Activated T-cell treated with anti-CD3 and anti-CD28 coated beads, Interleukin-2, amount 50 U/mL, for 48 hours (primary cell): ENCODE measurements around the gene GLS2.
"Not testable (repeated sequence)": the region's sequence is repeated elsewhere in the genome, so short reads cannot be mapped to it uniquely, and the experiment has no call there.

Experiments
- DNase-seq, 2 experiments: peaks; one replicate each; pipeline ENCODE4 v3.0.0-alpha.2; 2020

The GLS2 gene

DNA sequence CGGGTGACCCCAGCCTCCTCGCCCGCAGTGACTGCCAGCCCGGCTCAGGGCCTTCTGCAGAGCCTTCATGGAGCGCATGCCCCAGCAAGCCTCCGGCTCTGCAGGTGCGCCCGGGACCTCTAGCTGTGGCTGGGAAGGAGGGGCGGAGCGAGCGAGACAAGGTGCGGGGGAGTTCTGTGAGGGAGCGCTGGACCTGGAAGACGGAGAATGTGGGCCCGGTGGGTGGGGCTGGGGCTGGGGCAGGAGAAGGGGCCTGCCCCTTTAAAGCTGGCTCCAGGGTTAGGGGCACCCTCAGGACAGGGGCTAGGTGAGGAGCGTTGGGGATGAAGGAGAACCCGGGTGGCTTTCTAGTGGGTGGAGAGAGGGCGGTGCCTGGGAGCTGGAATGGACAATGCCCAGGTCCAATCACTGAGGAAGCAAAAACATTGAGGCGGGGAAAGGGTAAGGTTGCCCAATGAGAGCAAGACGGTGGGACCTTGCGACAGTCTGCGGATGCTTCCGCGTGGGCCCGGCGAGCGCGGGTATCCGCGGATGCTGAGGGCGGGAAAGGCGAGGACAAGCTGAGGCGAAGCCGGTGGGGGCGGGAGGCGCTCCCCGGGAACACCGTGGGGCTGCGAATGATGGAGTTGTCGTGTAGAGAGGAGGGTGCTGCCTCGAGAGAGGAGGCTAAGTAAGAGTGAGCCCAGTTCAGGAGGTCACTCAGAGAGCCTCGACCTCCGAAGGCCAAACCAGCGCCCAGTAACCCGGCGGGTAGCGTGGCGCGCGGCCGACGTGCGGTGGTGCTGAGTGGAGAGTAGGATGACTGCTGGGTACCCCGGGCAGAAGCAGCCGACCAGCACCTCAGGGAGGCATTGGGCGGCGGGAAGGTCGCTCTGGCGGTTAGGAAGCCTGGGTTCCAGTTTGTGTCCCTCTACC, at the start of gene GLS2:
Gene GLS2 (minus strand): TSS at position 121 of the 915 bp plus-strand sequence. CDS start 43 bp downstream, at position 78.
- DNase-seq = peak; percentile 77 to 83

DNA sequence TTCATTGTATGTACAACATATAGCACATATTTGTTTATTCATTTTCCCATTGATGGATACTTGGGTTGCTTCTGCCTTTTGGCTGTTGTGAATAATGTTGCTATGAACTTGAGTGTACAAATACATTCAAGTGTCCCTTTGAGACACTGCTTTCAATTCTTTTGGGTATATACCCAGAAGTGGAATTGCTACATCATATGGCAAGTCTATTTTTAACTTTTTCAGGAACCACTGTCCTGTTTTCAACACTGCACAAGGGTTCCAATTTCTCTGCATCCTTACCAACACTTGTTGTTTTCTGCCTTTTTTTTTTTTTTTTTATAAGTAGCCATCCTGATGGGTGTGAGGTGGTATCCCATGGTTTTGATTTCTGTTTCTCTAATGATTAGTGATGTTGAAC, 49.6 kb upstream of the GLS2 start:
- DNase-seq = no peak

GRCh38 chr12:56530390-56531055, 42.6 kb upstream of the GLS2 start:
- DNase-seq = no peak

- no peak for DNase-seq
Measured at GRCh38 chr12:56529656-56530055, 41.7 kb upstream of the GLS2 start.

DNA sequence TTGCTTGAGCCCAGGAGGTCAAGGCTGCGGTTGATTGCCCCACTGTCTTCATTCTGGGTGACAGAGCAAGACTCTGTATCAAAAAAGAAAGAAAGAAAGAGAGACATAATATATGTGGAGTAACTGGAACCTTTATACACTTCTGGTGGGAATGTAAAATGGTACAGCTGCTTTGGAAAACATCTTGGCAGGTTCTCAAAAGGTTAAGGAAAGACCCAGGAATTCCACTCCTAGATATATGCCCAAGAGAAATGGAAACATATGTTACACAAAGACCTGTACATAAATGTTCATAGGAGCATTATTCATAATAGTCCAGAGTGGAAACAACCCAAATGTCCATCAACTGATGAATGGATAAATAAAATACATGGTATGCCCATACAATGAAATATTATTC, 40.9 kb upstream of the GLS2 start:
- no peak for DNase-seq

GRCh38 chr12:56522411-56523193, 34.6 kb upstream of the GLS2 start:
- no peak for DNase-seq

GRCh38 chr12:56521590-56522371, 33.8 kb upstream of the GLS2 start, which contains the start of gene RBMS2:
Gene RBMS2 (plus strand): TSS chr12:56521820. CDS start chr12:56522024, 204 bp downstream.
- DNase-seq = peak in 1 of 2 experiments; percentile 40

- no peak for DNase-seq
Measured at GRCh38 chr12:56521209-56521589, 33.2 kb upstream of the GLS2 start.

DNA sequence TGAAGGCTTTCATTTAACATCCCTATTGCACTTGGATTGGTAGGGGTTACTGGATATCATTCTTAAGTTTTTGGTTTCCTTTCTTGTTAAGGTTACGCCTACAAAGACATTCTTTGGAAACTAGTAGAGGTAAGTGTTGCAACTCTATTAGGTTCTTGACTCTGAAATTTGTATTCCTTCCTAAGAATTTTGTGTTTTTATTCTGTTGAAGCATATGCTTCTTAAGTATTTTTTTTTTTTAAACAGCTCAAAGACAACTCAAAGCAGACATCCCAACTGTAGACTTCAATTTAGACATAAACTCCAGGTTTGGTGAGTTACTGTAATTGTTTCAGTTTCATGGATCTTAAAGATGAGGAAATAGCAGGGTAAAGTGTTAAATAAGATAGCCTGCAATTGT, 32.5 kb upstream of the GLS2 start:
- no peak for DNase-seq

DNA sequence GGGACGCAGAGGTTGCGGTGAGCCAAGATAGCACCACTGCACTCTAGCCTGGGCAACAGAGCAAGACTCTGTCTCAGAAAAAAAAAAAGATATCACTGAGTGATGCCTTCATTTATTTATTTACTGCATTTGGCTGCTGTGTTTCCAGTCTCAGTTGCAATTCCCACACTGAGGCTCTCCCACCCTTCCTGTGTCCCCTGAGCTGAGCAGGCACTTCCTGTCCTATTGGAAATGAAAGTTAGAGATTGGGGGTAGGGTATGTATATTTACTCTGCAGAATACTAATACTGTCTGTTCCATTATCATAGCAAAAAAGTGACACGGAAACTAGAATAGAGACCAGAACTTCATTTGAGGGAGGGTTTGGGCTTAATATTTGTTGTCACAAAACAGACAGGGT, 32.1 kb upstream of the GLS2 start:
- DNase-seq = no peak

- no peak for DNase-seq
Measured at GRCh38 chr12:56518570-56518969, 30.6 kb upstream of the GLS2 start.

DNA sequence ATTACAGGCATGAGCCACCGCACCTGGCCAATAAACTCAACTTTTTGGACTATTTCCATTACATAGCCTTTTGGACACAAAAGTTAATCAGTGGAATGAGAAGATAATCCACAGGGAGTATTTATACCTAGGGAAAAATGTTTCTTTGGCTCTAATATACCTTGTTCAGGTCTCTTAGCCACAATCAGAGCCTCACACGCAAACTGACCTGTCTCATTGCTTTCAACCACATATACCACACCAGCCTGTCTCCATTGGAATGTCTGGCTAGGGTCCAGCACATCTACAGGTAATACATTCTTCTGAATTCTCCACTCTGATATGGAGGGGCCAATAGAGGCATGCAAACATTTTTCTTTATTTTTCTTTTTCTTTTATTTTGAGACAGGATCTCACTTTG, 29.9 kb upstream of the GLS2 start:
- no peak for DNase-seq

DNA sequence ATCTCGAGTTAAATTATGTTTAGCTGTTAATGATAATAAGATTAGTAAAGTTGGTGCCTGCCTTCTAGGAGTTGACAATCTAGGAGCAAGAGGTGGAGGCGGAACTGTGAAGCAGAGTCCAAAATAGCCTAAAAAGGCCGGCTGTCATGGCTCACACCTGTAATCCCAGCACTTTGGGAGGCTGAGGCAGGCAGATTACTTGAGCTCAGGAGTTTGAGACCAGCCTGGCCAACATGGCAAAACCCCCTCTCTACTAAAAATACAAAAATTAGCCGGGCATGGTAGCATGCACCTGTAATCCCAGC, 26.0 kb upstream of the GLS2 start:
- DNase-seq = not testable (repeated sequence)

DNA sequence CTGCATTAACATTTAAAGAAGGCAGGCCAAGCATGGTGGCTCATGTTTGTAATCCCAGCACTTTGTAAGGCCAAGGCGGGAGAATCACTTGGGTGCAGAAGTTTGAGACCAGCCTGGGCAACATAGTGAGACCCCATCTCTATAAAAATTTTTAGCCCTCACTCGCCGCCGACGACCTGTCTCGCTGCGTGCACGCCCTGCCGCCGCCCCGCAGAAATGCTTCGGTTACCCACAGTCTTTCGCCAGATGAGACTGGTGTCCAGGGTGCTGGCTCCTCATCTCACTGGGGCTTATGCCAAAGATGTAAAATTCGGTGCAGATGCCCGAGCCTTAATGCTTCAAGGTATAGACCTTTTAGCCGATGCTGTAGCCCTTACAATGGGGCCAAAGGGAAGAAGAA, 22.8 kb upstream of the GLS2 start:
- no peak for DNase-seq

- DNase-seq = not testable (repeated sequence)
Measured at GRCh38 chr12:56499879-56500278, 11.9 kb upstream of the GLS2 start.

- not testable (repeated sequence) for DNase-seq
Measured at GRCh38 chr12:56499452-56499851, 11.5 kb upstream of the GLS2 start.

DNA sequence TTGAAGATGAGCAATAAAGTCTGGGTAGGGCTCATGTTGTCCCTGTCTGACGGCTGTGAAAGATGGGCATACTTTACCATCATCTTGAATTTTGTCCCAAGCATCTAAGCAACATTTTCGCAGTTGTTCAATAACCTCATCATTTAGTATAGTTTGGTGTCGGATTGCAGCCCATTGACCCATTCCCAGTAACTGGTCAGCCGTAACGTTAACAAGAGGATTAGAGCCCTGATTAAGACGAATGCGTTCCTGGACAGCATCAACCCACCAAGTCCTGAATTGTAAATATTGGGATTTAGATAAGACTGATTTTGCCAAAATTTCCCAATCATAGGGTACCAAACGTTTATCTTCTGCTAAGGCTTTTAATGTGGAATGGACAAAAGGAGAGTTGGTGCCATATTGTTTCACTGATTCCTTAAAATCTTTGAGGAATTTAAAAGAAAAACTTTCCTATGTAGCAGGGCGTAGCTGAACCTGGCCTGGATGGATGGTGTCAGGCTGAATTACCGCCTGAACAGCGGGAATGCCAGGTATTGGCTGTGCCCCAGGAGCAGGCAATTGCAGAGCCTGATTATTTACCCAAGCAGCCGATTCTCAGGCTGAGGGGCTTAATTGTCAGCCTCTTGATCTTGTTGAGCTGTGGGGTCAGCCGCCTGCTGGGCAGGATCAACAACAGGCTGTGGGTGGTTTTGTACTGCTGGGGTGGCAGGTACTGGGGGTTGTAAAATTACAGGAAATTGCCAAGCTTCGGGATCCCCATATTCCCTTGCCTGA, 10.4 kb upstream of the GLS2 start:
- not testable (repeated sequence) for DNase-seq

GRCh38 chr12:56496704-56497103, 8.7 kb upstream of the GLS2 start:
- peak; percentile 78 to 83 for DNase-seq

DNA sequence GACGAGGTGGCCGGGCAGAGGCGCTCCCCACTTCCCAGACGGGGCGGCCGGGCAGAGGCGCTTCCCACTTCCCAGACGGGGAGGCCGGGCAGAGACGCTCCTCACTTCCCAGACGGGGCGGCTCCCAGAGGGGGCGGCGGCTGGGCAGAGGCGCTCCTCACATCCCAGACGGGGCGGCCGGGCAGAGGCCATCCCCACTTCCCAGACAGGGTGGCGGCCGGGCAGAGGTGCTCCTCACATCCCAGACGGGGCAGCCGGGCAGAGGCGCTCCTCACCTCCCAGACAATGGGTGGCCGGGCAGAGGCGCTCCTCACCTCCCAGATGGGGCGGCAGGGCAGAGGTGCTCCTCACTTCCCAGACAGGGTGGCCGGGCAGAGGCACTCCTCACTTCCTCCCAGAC, 6.5 kb upstream of the GLS2 start:
- not testable (repeated sequence) for DNase-seq

- DNase-seq = not testable (repeated sequence)
Measured at GRCh38 chr12:56494106-56494415, 6.1 kb upstream of the GLS2 start.

DNA sequence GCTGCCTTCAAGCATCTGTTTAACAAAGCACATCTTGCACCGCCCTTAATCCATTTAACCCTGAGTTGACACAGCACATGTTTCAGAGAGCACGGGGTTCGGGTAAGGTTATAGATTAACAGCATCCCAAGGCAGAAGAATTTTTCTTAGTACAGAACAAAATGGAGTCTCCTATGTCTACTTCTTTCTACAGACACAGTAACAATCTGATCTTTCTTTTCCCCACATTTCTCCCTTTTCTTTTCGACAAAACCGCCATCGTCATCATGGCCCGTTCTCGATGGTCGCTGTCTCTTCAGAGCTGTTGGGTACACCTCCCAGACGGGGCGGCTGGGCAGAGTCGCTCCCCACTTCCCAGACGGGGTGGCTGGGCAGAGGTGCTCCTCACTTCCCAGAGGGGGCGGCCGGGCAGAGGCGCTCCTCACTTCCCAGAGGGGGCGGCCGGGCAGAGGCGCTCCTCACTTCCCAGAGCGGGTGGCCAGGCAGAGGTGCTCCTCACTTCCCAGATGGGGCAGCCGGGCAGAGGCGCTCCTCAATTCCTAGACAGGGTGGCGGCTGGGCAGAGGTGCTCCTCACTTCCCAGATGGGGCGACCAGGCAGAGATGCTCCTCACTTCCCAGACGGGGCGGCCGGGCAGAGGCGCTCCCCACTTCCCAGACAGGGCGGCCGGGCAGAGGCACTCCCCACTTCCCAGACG, 5.6 kb upstream of the GLS2 start:
- not testable (repeated sequence) for DNase-seq
